ENCODE measurements around the gene RAB17. TPM values are rescaled to one million over a fixed set of nuclear protein-coding genes. Genes with fewer than 3 reads are reported as not detected.
A peak's percentile ranks its signal among the peaks of the same experiment; 100 is the strongest.

Gene RAB17
- total RNA-seq, 1 experiment from 2014 or later = 23.6 TPM

- Histone ChIP-seq H3K9me3 (ENCODE audit: control insufficient read depth, insufficient read depth, low read depth, low read length) (no peaks in the 10 kb centered on the region), H3K4me1 (ENCODE audit: control insufficient read depth, insufficient read depth, low read length) (no peaks in the 10 kb centered on the region), H3K27ac (ENCODE audit: low read length) (no peak overlapping the region), H3K4me3 (ENCODE audit: low read depth in 2 of 2, low read length in 2 of 2) (no peak overlapping the region), H3K27me3 (ENCODE audit: control insufficient read depth, insufficient read depth, low read length) (no peaks in the 10 kb centered on the region), H3K36me3 (ENCODE audit: control insufficient read depth, insufficient read depth, low read length) (no peaks in the 10 kb centered on the region)
- ATAC-seq = peak; percentile 24; the same call in 1 of the 2 replicates
- ChIA-PET CTCF (no interaction called here), POLR2A (no interaction called here)
- intact Hi-C loops (cut with micrococcal nuclease; ENCODE audit: unreplicated experiment) (no loop called here), in situ Hi-C loops (cut with HindIII; ENCODE audit: low pct_unique_long_range_greater_than_20kb, low sequenced_read_pairs) (no loop called here)
- TF ChIP-seq CTCF (IDR thresholded peaks at IDR 0.05) = no peak
- no peak for TF ChIP-seq REST (IDR thresholded peaks at IDR 0.05; ENCODE audit: insufficient read depth in 1 of 2, low read depth in 2 of 2, low read length in 1 of 2)
- TF ChIP-seq POLR2AphosphoS5 (IDR thresholded peaks at IDR 0.05; ENCODE audit: low read depth, low read length) = no peak
- TF ChIP-seq SIN3A (IDR thresholded peaks at IDR 0.05; ENCODE audit: borderline replicate concordance, insufficient read depth, low read depth, low read length) = no peak
- no peak for TF ChIP-seq TCF7L2 (IDR thresholded peaks at IDR 0.05; ENCODE audit: low read depth, low read length)
- no peak for DNase-seq (ENCODE audit: low read depth, low spot score)
- no TSS peak for BruUV-seq (replicated peaks)
These were observed 51.6 kb downstream of the RAB17 start for GRCh38 chr2:237538901-237539300.

- no peak for TF ChIP-seq REST (IDR thresholded peaks at IDR 0.05; ENCODE audit: insufficient read depth in 1 of 2, low read depth in 2 of 2, low read length in 1 of 2)
- no peak for TF ChIP-seq TCF7L2 (IDR thresholded peaks at IDR 0.05; ENCODE audit: low read depth, low read length)
- no peak for TF ChIP-seq CTCF (IDR thresholded peaks at IDR 0.05)
- TF ChIP-seq POLR2AphosphoS5 (IDR thresholded peaks at IDR 0.05; ENCODE audit: low read depth, low read length) = no peak
- no peak for TF ChIP-seq SIN3A (IDR thresholded peaks at IDR 0.05; ENCODE audit: borderline replicate concordance, insufficient read depth, low read depth, low read length)
- ATAC-seq (no peak), DNase-seq (ENCODE audit: low read depth, low spot score) (no peak)
- Histone ChIP-seq H3K4me3 (ENCODE audit: low read depth in 2 of 2, low read length in 2 of 2) (no peak overlapping the region), H3K27me3 (ENCODE audit: control insufficient read depth, insufficient read depth, low read length) (no peaks in the 10 kb centered on the region), H3K9me3 (ENCODE audit: control insufficient read depth, insufficient read depth, low read depth, low read length) (no peaks in the 10 kb centered on the region), H3K4me1 (ENCODE audit: control insufficient read depth, insufficient read depth, low read length) (no peaks in the 10 kb centered on the region), H3K36me3 (ENCODE audit: control insufficient read depth, insufficient read depth, low read length) (no peaks in the 10 kb centered on the region), H3K27ac (ENCODE audit: low read length) (no peak overlapping the region)
- in situ Hi-C loops (cut with HindIII; ENCODE audit: low pct_unique_long_range_greater_than_20kb, low sequenced_read_pairs) = no loop called here
- no TSS peak for BruUV-seq (replicated peaks)
- intact Hi-C loops (cut with micrococcal nuclease; ENCODE audit: unreplicated experiment) = no loop called here
- CTCF ChIA-PET = no interaction called here
- POLR2A ChIA-PET = no interaction called here
These were observed 52.4 kb downstream of the RAB17 start for GRCh38 chr2:237538001-237538720.
